Measurements from ENCODE around the gene HCFC1R1.

DNA sequence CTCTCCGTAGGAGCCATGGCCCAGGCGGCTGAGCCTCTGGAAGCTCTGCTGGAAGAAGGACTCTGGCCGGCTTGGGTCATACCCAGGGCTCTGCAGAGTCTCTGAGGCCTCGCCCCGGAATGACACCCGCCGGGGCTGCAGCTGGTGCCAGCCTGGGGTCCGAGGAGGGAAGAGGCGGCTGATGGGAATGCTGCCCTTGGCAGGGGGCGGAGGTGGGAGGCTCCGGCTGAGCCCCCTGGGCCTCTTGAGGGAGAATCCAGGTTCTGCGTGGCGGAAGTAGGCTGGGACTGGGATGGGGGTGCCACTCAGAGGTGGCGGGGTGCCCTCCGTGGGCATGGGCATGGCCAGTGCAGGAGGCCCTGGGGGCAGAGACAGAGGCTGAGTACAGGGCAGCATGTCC is 47.1 kb downstream of the HCFC1R1 start:
- TF ChIP-seq POLR2A (IDR thresholded peaks at IDR 0.05; ENCODE audit: low read length) (no peak), GATA1 (IDR thresholded peaks at IDR 0.05; ENCODE audit: low read depth, low read length) (no peak)
